ENCODE results near the gene FCAMR.

Gene FCAMR

GRCh38 chr1:206933333-206933945, 36.8 kb downstream of the FCAMR start:
- peak; percentile 56 for TF ChIP-seq CTCF (IDR thresholded peaks at IDR 0.05; ENCODE audit: low read depth, low read length)
- H3K4me3 ChIP-seq (ENCODE audit: low read depth, low read length), result no peak overlapping the region

- no peak overlapping the region for H3K4me3 ChIP-seq (ENCODE audit: low read depth, low read length)
- no peak for TF ChIP-seq CTCF (IDR thresholded peaks at IDR 0.05; ENCODE audit: low read depth, low read length)
Observed at GRCh38 chr1:206932177-206932576, 38.1 kb downstream of the FCAMR start.

- H3K4me3 ChIP-seq (ENCODE audit: low read depth, low read length), result no peak overlapping the region
- TF ChIP-seq CTCF (IDR thresholded peaks at IDR 0.05; ENCODE audit: low read depth, low read length), result 0 out of 2 replicates have a peak, but pooled peaks have one; percentile 2
Observed at GRCh38 chr1:206931709-206932108, 38.6 kb downstream of the FCAMR start.

- no peak overlapping the region for H3K4me3 ChIP-seq (ENCODE audit: low read depth, low read length)
- no peak for TF ChIP-seq CTCF (IDR thresholded peaks at IDR 0.05; ENCODE audit: low read depth, low read length)
Observed at GRCh38 chr1:206930210-206930798, 40.0 kb downstream of the FCAMR start.

- H3K4me3 ChIP-seq (ENCODE audit: low read depth, low read length), result no peak overlapping the region
- TF ChIP-seq CTCF (IDR thresholded peaks at IDR 0.05; ENCODE audit: low read depth, low read length), result no peak
Observed at GRCh38 chr1:206929524-206929923, 40.7 kb downstream of the FCAMR start.

GRCh38 chr1:206926286-206926685, 44.0 kb downstream of the FCAMR start:
- no peak overlapping the region for H3K4me3 ChIP-seq (ENCODE audit: low read depth, low read length)
- TF ChIP-seq CTCF (IDR thresholded peaks at IDR 0.05; ENCODE audit: low read depth, low read length), result no peak

- TF ChIP-seq CTCF (IDR thresholded peaks at IDR 0.05; ENCODE audit: low read depth, low read length), result no peak
Observed at GRCh38 chr1:206925106-206925736, 45.0 kb downstream of the FCAMR start.

More at GRCh38 chr1:206925106-206925736, 45.0 kb downstream of the FCAMR start:
- H3K4me3 ChIP-seq (ENCODE audit: low read depth, low read length), result no peak overlapping the region

Measured in WI38 (cell line).